WTC11 (cell line): Measurements from ENCODE around the gene ELOVL5. TPM values are rescaled to one million over a fixed set of nuclear protein-coding genes. Genes with fewer than 3 reads are reported as not detected.

Source experiments
- ATAC-seq: fragments of 200-7000 bp; cut with Tn5 transposase; 2 replicates; pipeline ENCODE4 v1.10.0; 2021; ENCODE audit warnings: mild to moderate bottlenecking, moderate library complexity
- CTCF ChIA-PET: fragments of 300-600 bp; sonication (Branson Sonifier 250); formaldehyde crosslinking; loops from one replicate; lab custom pipeline; 2021; ENCODE audit warnings: antibody characterized with exemption; lab: Charles Lee
- POLR2A ChIA-PET: fragments of 350-600 bp; sonication (Branson Sonifier 250); formaldehyde crosslinking; loops from one replicate; lab custom pipeline; 2021; ENCODE audit warnings: antibody characterized with exemption; lab: Charles Lee
- DNase-seq: peaks from one replicate; pipeline ENCODE4 v3.0.0; 2021; ENCODE audit warnings: low spot score
- H3K27ac Mint-ChIP-seq: 2 replicates; pipeline ENCODE4 v1.8.0; 2021; ENCODE audit warnings: mixed read lengths
- H3K27me3 Mint-ChIP-seq: 2 replicates; pipeline ENCODE4 v1.8.0; 2021; ENCODE audit warnings: low read depth, mild to moderate bottlenecking, moderate library complexity, mixed read lengths
- H3K36me3 Mint-ChIP-seq: 2 replicates; pipeline ENCODE4 v1.8.0; 2021; ENCODE audit warnings: mixed read lengths
- H3K4me1 Mint-ChIP-seq: 2 replicates; pipeline ENCODE4 v1.8.0; 2022; ENCODE audit warnings: mixed read lengths
- H3K4me3 Mint-ChIP-seq: 2 replicates; pipeline ENCODE4 v1.8.0; 2021; ENCODE audit warnings: mild to moderate bottlenecking, moderate library complexity, mixed read lengths
- H3K9me3 Mint-ChIP-seq: 2 replicates; pipeline ENCODE4 v1.8.0; 2021; ENCODE audit warnings: mixed read lengths
- AFF4 ChIP-seq: sonication (generic); formaldehyde crosslinking; IDR thresholded peaks from 2 replicates; pipeline ENCODE4 v1.8.1; 2023; ENCODE audit warnings: mild to moderate bottlenecking, missing genetic modification reagents, borderline replicate concordance
- ARID4B ChIP-seq: sonication (generic); formaldehyde crosslinking; IDR thresholded peaks from 2 replicates; pipeline ENCODE4 v1.8.0; 2023; ENCODE audit warnings: missing genetic modification reagents, mild to moderate bottlenecking, borderline replicate concordance
- CTCF ChIP-seq: fragments of 200-600 bp; IDR thresholded peaks from 2 replicates; pipeline ENCODE4 v1.8.0; 2022; ENCODE audit warnings: antibody characterized with exemption
- E2F5 ChIP-seq: sonication (generic); formaldehyde crosslinking; IDR thresholded peaks from 2 replicates; pipeline ENCODE4 v1.8.1; 2022; ENCODE audit warnings: mild to moderate bottlenecking, moderate library complexity, missing genetic modification reagents
- ELF4 ChIP-seq: sonication (generic); formaldehyde crosslinking; IDR thresholded peaks from 2 replicates; pipeline ENCODE4 v1.8.1; 2022; ENCODE audit warnings: low read depth, mild to moderate bottlenecking, moderate library complexity, missing genetic modification reagents
- ERG ChIP-seq: fragments of 250-450 bp; sonication (Bioruptor Pico); IDR thresholded peaks from 2 replicates; pipeline ENCODE4 v1.8.0; 2021; ENCODE audit warnings: mild to moderate bottlenecking
- IRF1 ChIP-seq: sonication (generic); formaldehyde crosslinking; IDR thresholded peaks from 2 replicates; pipeline ENCODE4 v1.8.0; 2023; ENCODE audit warnings: missing genetic modification reagents
- IRF2 ChIP-seq: sonication (generic); formaldehyde crosslinking; IDR thresholded peaks from 2 replicates; pipeline ENCODE4 v1.8.0; 2022; ENCODE audit warnings: low read depth, missing genetic modification reagents, borderline replicate concordance
- MAX ChIP-seq: sonication (generic); formaldehyde crosslinking; IDR thresholded peaks from 2 replicates; pipeline ENCODE4 v1.8.0; 2022; ENCODE audit warnings: mild to moderate bottlenecking, missing genetic modification reagents
- NFATC4 ChIP-seq: fragments of 250-450 bp; sonication (Bioruptor Pico); IDR thresholded peaks from 2 replicates; pipeline ENCODE4 v1.9.0; 2021; ENCODE audit warnings: mild to moderate bottlenecking
- RELA ChIP-seq: sonication (generic); formaldehyde crosslinking; IDR thresholded peaks from 2 replicates; pipeline ENCODE4 v1.8.1; 2022; ENCODE audit warnings: missing genetic modification reagents, mild to moderate bottlenecking, borderline replicate concordance
- RORB ChIP-seq: fragments of 250-450 bp; sonication (Bioruptor Pico); IDR thresholded peaks from 2 replicates; pipeline ENCODE4 v1.9.0; 2021; ENCODE audit warnings: mild to moderate bottlenecking
- SP1 ChIP-seq: sonication (generic); formaldehyde crosslinking; conservative IDR thresholded peaks from 2 replicates; pipeline ENCODE4 v1.8.1; 2022; ENCODE audit warnings: missing genetic modification reagents
- TEAD4 ChIP-seq: sonication (generic); formaldehyde crosslinking; IDR thresholded peaks from 2 replicates; pipeline ENCODE4 v1.8.0; 2022; ENCODE audit warnings: mild to moderate bottlenecking, missing genetic modification reagents
- USF1 ChIP-seq: sonication (generic); formaldehyde crosslinking; IDR thresholded peaks from 2 replicates; pipeline ENCODE4 v1.8.0; 2022; ENCODE audit warnings: mild to moderate bottlenecking, missing genetic modification reagents
- ZBTB21 ChIP-seq: sonication (generic); formaldehyde crosslinking; IDR thresholded peaks from 2 replicates; pipeline ENCODE4 v1.8.1; 2023; ENCODE audit warnings: mild to moderate bottlenecking, missing genetic modification reagents, borderline replicate concordance
- ZMAT4 ChIP-seq: fragments of 250-450 bp; sonication (Bioruptor Pico); IDR thresholded peaks from 2 replicates; pipeline ENCODE4 v1.9.0; 2021; ENCODE audit warnings: mild to moderate bottlenecking
- ZNF121 ChIP-seq: sonication (generic); formaldehyde crosslinking; IDR thresholded peaks from 2 replicates; pipeline ENCODE4 v1.8.0; 2023; ENCODE audit warnings: missing genetic modification reagents
- ZNF416 ChIP-seq: fragments of 250-450 bp; sonication (Bioruptor Pico); IDR thresholded peaks from 2 replicates; pipeline ENCODE4 v1.9.0; 2021; ENCODE audit warnings: mild to moderate bottlenecking, inconsistent platforms
- ZNF671 ChIP-seq: fragments of 250-450 bp; sonication (Bioruptor Pico); IDR thresholded peaks from 2 replicates; pipeline ENCODE4 v1.8.0; 2021; ENCODE audit warnings: mild to moderate bottlenecking
- total RNA-seq: library from RNA; stranded (reverse); gene quantifications from 3 replicates; pipeline ENCODE4 v1.2.3, GENCODE V29; 2021

ELOVL5 gene
- total RNA-seq, 1 experiment from 2014 or later, result 122 TPM

- TF ChIP-seq ARID4B, result no peak
- no peak for TF ChIP-seq AFF4
- TF ChIP-seq MAX (CRISPR knock-in tag), result no peak
- TF ChIP-seq IRF1 (CRISPR knock-in tag), result no peak
- no peak for TF ChIP-seq ZNF121 (CRISPR knock-in tag)
- TF ChIP-seq, all 79 proteins: peak for 0
Observed at GRCh38 chr6:53331678-53332077, 17.1 kb downstream of the ELOVL5 start (continued).

GRCh38 chr6:53330137-53330536 is 18.6 kb downstream of the ELOVL5 start:
- TF ChIP-seq ZNF121 (CRISPR knock-in tag), result no peak
- TF ChIP-seq RORB, result no peak
- no peak for TF ChIP-seq TEAD4
- no peak for TF ChIP-seq NFATC4 (CRISPR knock-in tag)
- TF ChIP-seq ZNF671 (CRISPR knock-in tag), result no peak
- TF ChIP-seq IRF2 (CRISPR knock-in tag), result no peak
- no peak for TF ChIP-seq SP1 (CRISPR knock-in tag)
- no peak for TF ChIP-seq ZBTB21
- no peak for TF ChIP-seq ZNF416 (CRISPR knock-in tag)
- TF ChIP-seq E2F5 (CRISPR knock-in tag), result no peak
- peaks cover 63% of the 10 kb centered on the region for H3K4me1 Mint-ChIP-seq
- CTCF ChIA-PET, result interaction anchor here (1.8 kb wide), 1 partner anchor 36 kb away, joined by 4 read pairs; no protein-coding TSS in a partner anchor

GRCh38 chr6:53328375-53328774 is 20.4 kb downstream of the ELOVL5 start:
- no peak for ATAC-seq
- no peak for TF ChIP-seq ERG (CRISPR knock-in tag)
- TF ChIP-seq ELF4 (CRISPR knock-in tag), result no peak
- TF ChIP-seq USF1, result no peak
- TF ChIP-seq RELA (CRISPR knock-in tag), result no peak
- no peak for TF ChIP-seq TEAD4
- no peak for TF ChIP-seq ZMAT4 (CRISPR knock-in tag)
- TF ChIP-seq CTCF, result no peak

More at GRCh38 chr6:53330137-53330536, 18.6 kb downstream of the ELOVL5 start:
- Mint-ChIP-seq H3K27me3 (no peaks in the 10 kb centered on the region), H3K36me3 (no peaks in the 10 kb centered on the region), H3K9me3 (no peaks in the 10 kb centered on the region), H3K4me3 (no peak overlapping the region), H3K27ac (no peak overlapping the region)
- ATAC-seq (no peak), DNase-seq (no peak)
- POLR2A ChIA-PET, result no interaction called here

More at GRCh38 chr6:53328375-53328774, 20.4 kb downstream of the ELOVL5 start:
- no peak overlapping the region; the same call in 1 of the 2 replicates for H3K27ac Mint-ChIP-seq
- no peaks in the 10 kb centered on the region for H3K36me3 Mint-ChIP-seq
- POLR2A ChIA-PET, result no interaction called here
- H3K4me3 Mint-ChIP-seq, result no peak overlapping the region
- no peak for DNase-seq
- peaks cover 51% of the 10 kb centered on the region for H3K4me1 Mint-ChIP-seq
- H3K9me3 Mint-ChIP-seq, result no peaks in the 10 kb centered on the region
- CTCF ChIA-PET, result interaction anchor here (0.6 kb wide), 1 partner anchor 921 kb away, joined by 5 read pairs; no protein-coding TSS in a partner anchor
- no peaks in the 10 kb centered on the region for H3K27me3 Mint-ChIP-seq
